PC-3 (cell line): ENCODE measurements around the gene CCDC184. TPM values are rescaled to one million over a fixed set of nuclear protein-coding genes. Genes with fewer than 3 reads are reported as not detected.

Source experiments
- ATAC-seq: fragments of 200-7000 bp; cut with Tn5 transposase; 2 replicates; pipeline ENCODE4 v1.9.1; 2020; ENCODE audit warnings: mild to moderate bottlenecking, moderate library complexity
- BruUV-seq: library from RNA; stranded (reverse); fragments of 400-500 nt; replicated peaks from 2 replicates; lab custom pipeline; 2021; lab: Mats Ljungman, UMichigan
- CTCF ChIA-PET: fragments of 300-600 bp; sonication (Branson Sonifier 250); formaldehyde crosslinking; loops from one replicate; lab custom pipeline; 2022; ENCODE audit warnings: antibody characterized with exemption; lab: Charles Lee
- POLR2A ChIA-PET: fragments of 300-600 bp; sonication (Branson Sonifier 250); formaldehyde crosslinking; loops from one replicate; lab custom pipeline; 2022; ENCODE audit warnings: antibody characterized with exemption; ENCODE audit not compliant: unreplicated experiment; lab: Charles Lee
- DNase-seq: peaks from one replicate; pipeline ENCODE4 v3.0.0-alpha.2; 2015
- H2AFZ ChIP-seq: fragments of 300-600 bp; sonication (generic); 2 replicates; pipeline ENCODE4 v1.6.0; 2016; ENCODE audit warnings: antibody characterized with exemption, low read length
- H3F3A ChIP-seq: fragments of 300-600 bp; sonication (generic); one replicate; pipeline ENCODE4 v1.6.0; 2017; ENCODE audit warnings: antibody characterized with exemption, low read length, control low read depth, mild to moderate bottlenecking; ENCODE audit not compliant: unreplicated experiment
- H3K27ac ChIP-seq: fragments of 300-600 bp; sonication (generic); 2 replicates; pipeline ENCODE4 v1.5.1; 2016; ENCODE audit warnings: mild to moderate bottlenecking, low read length
- H3K27me3 ChIP-seq: fragments of 300-600 bp; sonication (generic); 2 replicates; pipeline ENCODE4 v1.6.1; 2016; ENCODE audit warnings: low read length, mixed read lengths
- H3K36me3 ChIP-seq: fragments of 300-600 bp; sonication (generic); 2 replicates; pipeline ENCODE4 v1.6.1; 2016; ENCODE audit warnings: low read depth, mixed run types, low read length, mixed read lengths
- H3K4me1 ChIP-seq: fragments of 300-600 bp; sonication (generic); 2 replicates; pipeline ENCODE4 v1.5.1; 2016; ENCODE audit warnings: low read length; ENCODE audit not compliant: insufficient read depth
- H3K4me2 ChIP-seq: fragments of 300-600 bp; sonication (generic); 2 replicates; pipeline ENCODE4 v1.6.0; 2016; ENCODE audit warnings: low read length
- H3K4me3 ChIP-seq: fragments of 300-600 bp; sonication (generic); 2 replicates; pipeline ENCODE4 v1.5.1; 2016; ENCODE audit warnings: mild to moderate bottlenecking, low read length, mixed read lengths
- H3K79me2 ChIP-seq: fragments of 300-600 bp; sonication (generic); 2 replicates; pipeline ENCODE4 v1.6.1; 2017; ENCODE audit warnings: low read length, mixed read lengths
- H3K9ac ChIP-seq: fragments of 300-600 bp; sonication (generic); 2 replicates; pipeline ENCODE4 v1.6.0; 2016; ENCODE audit warnings: mild to moderate bottlenecking, low read length
- H3K9me2 ChIP-seq: fragments of 300-600 bp; sonication (generic); replicated peaks from 2 replicates; pipeline ENCODE4 v1.6.1; 2016; ENCODE audit warnings: mixed run types, low read length, mixed read lengths
- H3K9me3 ChIP-seq: fragments of 300-600 bp; sonication (generic); 2 replicates; pipeline ENCODE4 v1.6.1; 2016; ENCODE audit warnings: low read length, mixed read lengths
- H4K20me1 ChIP-seq: fragments of 300-600 bp; sonication (generic); 2 replicates; pipeline ENCODE4 v1.6.1; 2016; ENCODE audit warnings: low read length, mixed read lengths
- EZH2 ChIP-seq: fragments of 300-600 bp; sonication (generic); IDR thresholded peaks from one replicate; pipeline ENCODE4 v1.6.1; 2017; ENCODE audit warnings: antibody characterized with exemption, mild to moderate bottlenecking, low read length; ENCODE audit not compliant: unreplicated experiment
- EZH2phosphoT487 ChIP-seq: fragments of 300-600 bp; sonication (generic); IDR thresholded peaks from 2 replicates; pipeline ENCODE4 v1.6.1; 2018; ENCODE audit warnings: mild to moderate bottlenecking, antibody characterized with exemption, low read length, borderline replicate concordance
- intact Hi-C: fragments of 100-400 bp; cut with micrococcal nuclease; formaldehyde crosslinking; loops from 2 replicates; pipeline ENCODE4 v1.9.0; 2023
- total RNA-seq: library from RNA; depleted of rRNA; stranded (reverse); fragments of >200 nt; gene quantifications from 2 replicates; pipeline ENCODE4 v1.2.3, GENCODE V29; 2014
- TF ChIP-seq, protein P1 (sequence below): fragments of 300-600 bp; sonication (generic); conservative IDR thresholded peaks from 2 replicates; pipeline ENCODE4 v1.5.1; 2017; ENCODE audit warnings: antibody characterized with exemption, low read depth, mild to moderate bottlenecking, low read length

CCDC184 gene
- total RNA-seq, 1 experiment from 2014 or later, result not detected

DNA sequence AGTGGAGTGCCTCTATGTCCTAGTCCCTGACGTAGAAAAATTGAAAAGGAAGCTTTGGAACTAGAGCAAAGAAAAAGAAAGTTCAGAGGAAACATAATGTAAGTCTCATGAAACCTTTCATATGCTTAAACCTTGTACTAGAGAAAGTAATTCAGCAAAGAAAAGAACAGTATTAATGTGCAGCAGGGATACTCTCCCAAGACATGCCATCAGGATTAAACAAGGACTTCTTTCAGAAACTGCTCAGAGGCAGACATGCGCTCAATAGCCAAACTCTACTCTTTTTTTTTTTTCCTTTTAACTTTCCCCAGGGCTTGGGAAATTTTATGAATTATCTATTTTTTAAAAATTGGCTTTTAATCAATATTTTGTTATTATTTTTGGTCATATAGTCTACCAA is 19.0 kb upstream of the CCDC184 start:
- no peak overlapping the region for H3K4me2 ChIP-seq
- H3K4me1 ChIP-seq, result no peaks in the 10 kb centered on the region
- H3K27ac ChIP-seq, result no peak overlapping the region
- DNase-seq (no peak), ATAC-seq (no peak)
- no TSS peak for BruUV-seq
- no peaks in the 10 kb centered on the region for H3K36me3 ChIP-seq
- intact Hi-C loops, result loop anchor here (2.0 kb wide), 1 partner anchor 200 kb away; no protein-coding TSS in a partner anchor
- 0 out of 2 replicates have a peak overlapping the region, but pooled peaks have one; percentile 43 for H2AFZ ChIP-seq
- no peaks in the 10 kb centered on the region for H3F3A ChIP-seq
- POLR2A ChIA-PET, result interaction anchor here (0.5 kb wide), 1 partner anchor 514 kb away, joined by 6 read pairs; no protein-coding TSS in a partner anchor
- H3K9me3 ChIP-seq, result no peaks in the 10 kb centered on the region
- no peak overlapping the region for H3K9ac ChIP-seq
- CTCF ChIA-PET, result no interaction called here
- no peaks in the 10 kb centered on the region for H3K9me2 ChIP-seq
- no peaks in the 10 kb centered on the region for H4K20me1 ChIP-seq
- H3K79me2 ChIP-seq, result no peaks in the 10 kb centered on the region
- H3K4me3 ChIP-seq, result no peak overlapping the region
- H3K27me3 ChIP-seq, result no peaks in the 10 kb centered on the region
- TF ChIP-seq, protein P1, sequence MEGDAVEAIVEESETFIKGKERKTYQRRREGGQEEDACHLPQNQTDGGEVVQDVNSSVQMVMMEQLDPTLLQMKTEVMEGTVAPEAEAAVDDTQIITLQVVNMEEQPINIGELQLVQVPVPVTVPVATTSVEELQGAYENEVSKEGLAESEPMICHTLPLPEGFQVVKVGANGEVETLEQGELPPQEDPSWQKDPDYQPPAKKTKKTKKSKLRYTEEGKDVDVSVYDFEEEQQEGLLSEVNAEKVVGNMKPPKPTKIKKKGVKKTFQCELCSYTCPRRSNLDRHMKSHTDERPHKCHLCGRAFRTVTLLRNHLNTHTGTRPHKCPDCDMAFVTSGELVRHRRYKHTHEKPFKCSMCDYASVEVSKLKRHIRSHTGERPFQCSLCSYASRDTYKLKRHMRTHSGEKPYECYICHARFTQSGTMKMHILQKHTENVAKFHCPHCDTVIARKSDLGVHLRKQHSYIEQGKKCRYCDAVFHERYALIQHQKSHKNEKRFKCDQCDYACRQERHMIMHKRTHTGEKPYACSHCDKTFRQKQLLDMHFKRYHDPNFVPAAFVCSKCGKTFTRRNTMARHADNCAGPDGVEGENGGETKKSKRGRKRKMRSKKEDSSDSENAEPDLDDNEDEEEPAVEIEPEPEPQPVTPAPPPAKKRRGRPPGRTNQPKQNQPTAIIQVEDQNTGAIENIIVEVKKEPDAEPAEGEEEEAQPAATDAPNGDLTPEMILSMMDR, result no peak
- TF ChIP-seq EZH2phosphoT487, result no peak
- no peak for TF ChIP-seq EZH2

DNA sequence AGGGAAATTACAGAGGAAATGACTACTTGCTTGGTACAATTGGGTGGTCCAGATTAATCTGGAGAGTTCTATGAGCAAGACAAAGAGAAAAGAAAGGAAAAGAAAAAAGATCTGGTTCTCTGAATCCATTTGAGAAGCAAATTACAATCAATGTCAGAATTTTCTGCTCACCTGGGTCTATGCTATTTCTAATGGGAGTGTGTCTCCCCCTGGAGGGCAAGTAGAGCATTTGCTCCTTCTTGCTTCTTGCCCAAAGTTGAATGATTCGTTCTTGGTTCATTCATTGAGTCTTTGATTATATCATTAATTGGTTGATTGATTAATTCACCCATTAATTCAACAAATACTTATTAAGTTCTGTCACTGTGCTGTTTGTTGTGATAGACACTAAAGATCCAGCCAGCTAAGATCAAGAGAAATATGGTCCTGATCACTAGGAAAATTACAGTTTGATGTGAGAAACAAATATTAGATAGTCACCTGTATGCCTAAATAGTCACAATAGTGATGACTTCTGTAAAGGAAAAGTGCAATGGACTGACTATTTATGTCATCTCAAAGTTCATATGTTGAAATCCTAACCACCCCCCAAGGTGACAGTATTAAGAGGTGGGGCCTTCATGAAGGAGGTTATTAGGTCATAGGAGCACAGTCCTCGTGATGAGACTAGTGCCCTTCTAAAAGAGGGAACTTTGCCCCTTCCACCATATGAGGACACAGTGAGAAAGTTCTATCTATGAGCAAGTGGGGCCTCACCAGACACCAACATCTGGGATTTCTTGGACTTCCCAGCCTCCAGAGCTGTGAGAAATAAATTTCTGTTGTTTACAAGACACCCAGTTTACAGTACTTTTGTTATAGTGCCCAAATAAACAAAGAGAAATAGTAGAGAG is 18.1 kb upstream of the CCDC184 start:
- Histone ChIP-seq H3K27me3 (no peaks in the 10 kb centered on the region), H3K9me2 (no peaks in the 10 kb centered on the region), H4K20me1 (no peaks in the 10 kb centered on the region), H3K27ac (no peak overlapping the region), H3K9me3 (no peaks in the 10 kb centered on the region), H3K4me2 (no peak overlapping the region), H3K36me3 (no peaks in the 10 kb centered on the region), H3F3A (no peaks in the 10 kb centered on the region), H2AFZ (no peak overlapping the region), H3K4me1 (no peaks in the 10 kb centered on the region), H3K4me3 (no peak overlapping the region), H3K9ac (no peak overlapping the region), H3K79me2 (no peaks in the 10 kb centered on the region)
- ATAC-seq (peak; percentile 51), DNase-seq (peak; percentile 69)
- no TSS peak for BruUV-seq
- POLR2A ChIA-PET, result no interaction called here
- TF ChIP-seq, protein P1, result peak; percentile 93
- no peak for TF ChIP-seq EZH2
- intact Hi-C loops, result loop anchor here (1.0 to 2.0 kb wide), 2 partner anchors 81 to 201 kb away; no protein-coding TSS in a partner anchor
- CTCF ChIA-PET, result no interaction called here

DNA sequence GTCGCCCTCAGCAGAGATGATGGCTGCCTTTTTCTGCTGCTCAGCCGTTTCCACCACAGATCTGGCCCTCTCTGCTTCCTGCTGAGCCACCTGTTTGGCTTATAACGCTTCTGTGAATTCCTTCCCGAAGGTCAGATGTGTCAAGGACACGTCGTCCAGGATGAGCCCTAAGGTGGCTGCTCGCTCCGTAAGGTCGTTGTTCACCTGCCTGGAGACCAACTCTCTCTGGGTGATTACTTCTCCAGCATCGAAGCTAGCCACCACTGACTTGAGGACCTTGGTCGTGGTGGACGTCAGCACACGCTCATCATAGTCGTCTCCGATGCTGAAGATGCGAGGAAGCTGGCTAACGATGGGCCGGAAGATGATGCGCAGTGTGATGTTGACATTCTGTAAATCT is 14.4 kb upstream of the CCDC184 start:
- H3K9me3 ChIP-seq, result no peaks in the 10 kb centered on the region
- H3K27me3 ChIP-seq, result peaks cover 4% of the 10 kb centered on the region; the same call in 1 of the 2 replicates
- H3K9me2 ChIP-seq, result no peaks in the 10 kb centered on the region
- H3K9ac ChIP-seq, result no peak overlapping the region
- no peaks in the 10 kb centered on the region for H3K4me1 ChIP-seq
- TF ChIP-seq, protein P1, result no peak
- TF ChIP-seq EZH2 (no peak), EZH2phosphoT487 (no peak)
- H4K20me1 ChIP-seq, result no peaks in the 10 kb centered on the region
- no peak overlapping the region for H2AFZ ChIP-seq
- BruUV-seq, result no TSS peak
- CTCF ChIA-PET, result no interaction called here
- H3K4me3 ChIP-seq, result no peak overlapping the region
- H3F3A ChIP-seq, result no peaks in the 10 kb centered on the region
- DNase-seq (no peak), ATAC-seq (no peak)
- H3K79me2 ChIP-seq, result no peaks in the 10 kb centered on the region
- H3K36me3 ChIP-seq, result no peaks in the 10 kb centered on the region
- no peak overlapping the region for H3K4me2 ChIP-seq
- no peak overlapping the region for H3K27ac ChIP-seq
- intact Hi-C loops, result no loop called here
- POLR2A ChIA-PET, result no interaction called here
